Measurements from ENCODE around the gene DNAL1. TPM values are rescaled to one million over a fixed set of nuclear protein-coding genes. Genes with fewer than 3 reads are reported as not detected.
"Not testable (repeated sequence)": the region's sequence is repeated elsewhere in the genome, so short reads cannot be mapped to it uniquely, and the experiment has no call there.

Gene DNAL1
- total RNA-seq, 1 donor from 2014 or later = 5.0 TPM

DNA sequence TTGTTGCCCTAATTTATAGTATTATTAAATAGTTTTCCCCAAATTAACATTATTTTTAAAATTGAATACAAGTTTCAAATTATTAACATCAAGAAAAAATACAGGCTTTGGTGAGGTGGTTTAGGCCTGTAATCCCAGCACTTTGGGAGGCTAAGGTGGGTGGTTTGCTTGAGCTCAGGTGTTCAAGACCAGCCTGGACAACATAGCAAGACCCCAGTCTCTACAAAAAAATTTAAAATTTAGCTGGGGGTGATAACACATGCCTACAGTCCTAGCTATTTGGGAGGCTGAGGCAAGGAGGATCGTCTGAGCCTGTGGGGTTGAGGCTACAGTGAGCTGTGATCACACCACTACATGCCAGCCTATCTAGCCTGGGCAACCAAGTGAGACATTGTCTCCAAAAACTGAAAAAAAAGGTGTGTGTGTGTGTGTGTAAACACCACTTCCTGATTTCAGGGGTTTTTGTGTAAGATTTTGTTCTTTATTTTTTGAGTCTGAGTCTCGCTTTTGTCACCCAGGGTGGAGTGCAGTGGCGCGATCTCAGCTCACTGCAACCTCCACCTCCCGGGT, 3.9 kb upstream of the DNAL1 start:
- DNase-seq = no peak

DNA sequence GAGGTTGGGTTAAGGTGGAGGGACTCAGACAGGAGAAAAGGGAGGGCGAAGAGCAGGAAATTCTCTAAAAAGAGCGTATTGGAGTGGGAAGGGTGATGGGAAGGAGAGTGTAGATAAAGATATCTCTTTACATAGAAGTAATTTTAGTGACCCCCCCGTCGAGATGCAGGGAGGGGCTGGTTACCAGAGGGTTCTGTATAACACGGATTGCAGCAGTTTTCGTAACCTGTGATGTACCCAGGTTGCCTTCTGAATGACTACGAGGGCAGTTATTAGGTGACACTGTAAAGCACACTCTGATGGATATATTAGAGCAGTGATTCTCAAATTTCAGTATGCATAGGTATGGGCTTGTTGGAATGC, 443 bp downstream of the DNAL1 start:
- DNase-seq = no peak

DNA sequence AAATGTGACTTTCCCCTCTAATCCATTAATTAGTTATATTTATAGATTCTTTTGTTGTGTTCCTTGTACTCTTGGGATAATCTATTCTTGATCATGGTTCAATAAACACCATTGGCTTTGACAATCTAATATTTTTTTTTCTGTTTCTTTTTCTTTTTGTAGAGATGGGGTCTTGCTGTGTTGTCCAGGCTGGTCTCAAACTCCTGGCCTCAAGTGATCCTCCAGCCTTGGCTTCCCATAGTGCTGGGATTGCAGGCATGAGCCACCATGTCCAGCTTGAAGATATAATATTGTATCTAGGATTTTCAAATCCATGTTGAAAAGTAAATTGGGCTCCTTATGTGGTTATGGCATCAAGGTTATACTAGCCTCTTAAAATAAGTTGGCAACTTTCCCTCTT, 6.2 kb downstream of the DNAL1 start:
- DNase-seq = no peak

DNA sequence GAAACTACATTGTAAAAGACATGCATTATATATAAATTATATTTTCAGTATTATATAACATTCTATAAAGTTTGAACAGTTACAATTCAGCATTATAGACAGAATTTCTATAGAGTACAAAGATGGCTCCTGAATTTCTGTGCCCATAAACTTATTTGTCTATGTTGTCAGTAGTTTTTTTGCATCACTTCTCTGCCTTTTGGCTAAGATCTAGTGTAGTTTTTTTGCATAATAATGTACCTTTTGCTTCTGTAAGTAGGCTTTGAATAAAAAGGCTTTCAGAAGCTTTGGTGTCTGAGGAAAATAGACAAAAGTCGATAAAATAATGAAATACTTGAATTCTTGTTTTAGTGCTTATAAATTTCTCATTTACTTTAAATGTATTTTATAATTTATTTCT, 11.1 kb downstream of the DNAL1 start:
- DNase-seq = no peak

DNA sequence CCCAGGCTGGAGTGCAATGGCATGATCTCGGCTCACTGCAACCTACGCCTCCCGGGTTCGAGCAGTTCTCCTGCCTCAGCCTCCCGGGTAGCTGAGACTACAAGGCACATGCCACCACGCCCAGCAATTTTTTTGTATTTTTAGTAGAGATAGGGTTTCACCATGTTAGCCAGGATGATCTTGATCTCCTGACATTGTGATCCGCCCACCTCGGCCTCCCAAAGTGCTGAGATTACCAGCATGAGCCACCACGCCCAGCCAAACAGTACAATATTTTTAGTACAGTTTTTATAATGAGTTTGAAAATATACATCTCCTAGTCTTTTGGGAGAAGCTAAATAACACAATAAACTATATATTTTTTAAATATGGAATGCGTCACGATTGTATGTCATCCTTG, 14.4 kb downstream of the DNAL1 start:
- not testable (repeated sequence) for DNase-seq

DNA sequence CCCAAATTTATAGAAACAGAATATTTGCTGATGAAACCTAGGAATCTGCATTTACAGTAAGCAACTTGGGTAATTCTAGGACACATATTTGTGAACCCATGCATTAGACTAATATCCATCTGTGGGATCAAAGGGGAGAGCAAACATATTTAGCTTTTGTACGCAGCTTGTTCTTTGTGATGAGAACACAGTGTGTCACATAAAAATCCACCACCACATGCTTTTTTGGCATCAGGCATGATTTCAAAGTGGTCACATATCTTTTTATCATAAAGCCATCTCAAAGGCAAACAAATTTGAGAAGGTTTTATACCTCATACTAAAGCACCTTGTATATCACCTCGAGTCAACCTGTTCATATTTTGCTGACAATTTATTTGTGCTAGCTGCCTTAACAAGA, 15.7 kb downstream of the DNAL1 start:
- DNase-seq = no peak

DNA sequence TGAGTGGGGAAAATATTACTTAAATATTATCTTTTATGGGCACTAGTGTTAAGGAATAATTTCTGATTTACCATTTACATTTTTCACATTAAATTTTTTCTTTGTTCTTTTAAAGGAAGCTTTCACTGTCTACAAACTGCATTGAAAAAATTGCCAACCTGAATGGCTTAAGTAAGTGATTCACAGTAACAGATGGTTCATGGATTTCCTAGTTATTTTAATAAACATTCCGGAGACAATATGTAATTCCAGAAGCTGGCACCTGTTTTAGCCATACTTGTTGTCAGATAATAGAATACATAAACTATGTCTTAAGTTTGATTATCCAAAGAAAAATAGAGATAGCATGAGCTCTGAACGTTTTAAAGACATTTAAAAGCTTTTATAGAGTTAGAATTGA, 17.1 kb downstream of the DNAL1 start:
- no peak for DNase-seq

DNA sequence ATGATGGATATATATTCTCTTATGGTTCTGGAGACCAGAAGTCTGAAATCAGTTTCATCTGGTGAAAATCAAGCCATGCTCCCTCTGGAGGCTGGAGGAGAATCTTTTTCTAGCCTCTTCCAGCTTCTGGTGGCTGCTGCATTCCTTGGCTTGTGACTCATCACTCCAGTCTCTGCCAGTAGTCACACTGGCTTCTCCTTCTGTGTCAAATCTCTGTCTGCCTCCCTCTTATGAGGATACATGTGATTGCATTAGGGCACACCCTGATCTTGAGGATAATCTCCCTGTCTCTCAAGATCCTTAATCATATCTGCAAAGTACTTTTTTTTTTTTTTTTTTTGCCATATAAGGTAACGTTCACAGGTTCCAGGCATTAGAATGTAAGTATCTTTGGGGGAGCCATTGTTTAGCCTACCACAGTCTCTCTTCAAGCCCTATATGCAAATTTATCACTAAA, 17.7 kb downstream of the DNAL1 start:
- no peak for DNase-seq

DNA sequence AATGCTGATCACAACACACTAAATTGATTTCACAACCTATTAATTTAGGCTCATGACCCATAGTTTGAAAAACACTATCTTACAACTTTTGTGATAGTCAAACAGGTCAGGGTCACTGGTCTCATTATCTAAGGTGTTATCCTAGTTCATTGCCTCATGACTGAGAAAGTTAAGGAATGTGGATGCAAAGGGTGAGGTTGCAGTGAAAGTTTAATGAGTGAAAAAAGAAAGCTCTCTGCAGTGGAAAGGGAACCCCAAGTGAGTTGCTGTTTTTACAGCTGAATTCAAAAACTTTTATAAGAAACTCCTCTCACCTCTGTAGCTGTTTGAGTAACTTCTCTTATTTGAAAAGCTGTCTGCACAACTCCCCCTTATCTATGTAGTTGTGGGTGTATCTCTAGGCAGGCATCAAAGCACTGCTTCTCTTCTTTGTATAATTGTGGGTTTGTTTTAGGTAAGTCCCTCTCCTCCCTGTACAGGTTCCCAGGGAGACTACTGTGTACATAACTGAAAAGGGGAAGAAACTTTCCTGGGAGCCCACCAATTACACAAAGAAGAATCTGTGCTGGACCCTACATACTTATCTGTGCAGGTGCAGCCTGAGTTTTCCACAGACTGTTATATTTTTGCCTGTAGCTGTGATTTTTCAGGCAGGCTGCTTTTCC, 18.9 kb downstream of the DNAL1 start:
- DNase-seq = no peak

DNA sequence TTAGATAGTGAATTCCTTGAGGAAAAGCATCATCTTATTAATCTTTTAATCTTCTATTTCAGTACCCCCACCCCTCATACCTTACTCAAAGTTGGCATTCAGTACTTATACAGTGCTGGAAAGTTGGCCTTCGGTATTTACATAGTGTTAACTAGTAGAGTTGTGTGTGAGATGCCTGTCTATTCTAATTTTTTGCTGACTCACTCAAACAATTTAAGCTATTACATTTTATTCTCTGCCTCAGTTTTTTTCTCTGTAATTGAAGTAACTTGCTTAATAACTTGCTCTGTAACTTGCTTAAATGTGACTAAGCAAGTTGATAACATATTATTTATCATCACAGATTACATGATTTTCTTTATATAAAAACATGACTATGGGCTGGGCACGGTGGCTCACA, 20.3 kb downstream of the DNAL1 start:
- DNase-seq = no peak

DNA sequence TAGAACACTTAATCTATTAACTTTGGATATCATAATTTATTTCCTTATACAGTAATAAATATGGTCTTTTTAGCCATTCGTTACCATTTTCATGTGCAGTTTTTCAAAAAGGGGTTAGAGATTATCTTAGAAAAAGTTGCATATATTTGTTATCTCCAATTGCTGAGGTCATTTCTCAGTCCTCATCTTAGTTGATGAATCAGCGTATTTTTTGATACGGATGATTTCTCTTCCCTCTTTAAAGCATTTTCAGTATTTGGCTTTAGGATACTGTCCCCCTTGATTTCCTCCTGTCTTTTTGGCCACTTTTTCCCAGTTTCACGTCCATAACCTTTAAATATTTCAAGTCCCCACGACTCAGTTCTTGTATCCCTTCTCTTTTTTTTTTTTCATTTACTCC, 21.8 kb downstream of the DNAL1 start:
- no peak for DNase-seq

DNA sequence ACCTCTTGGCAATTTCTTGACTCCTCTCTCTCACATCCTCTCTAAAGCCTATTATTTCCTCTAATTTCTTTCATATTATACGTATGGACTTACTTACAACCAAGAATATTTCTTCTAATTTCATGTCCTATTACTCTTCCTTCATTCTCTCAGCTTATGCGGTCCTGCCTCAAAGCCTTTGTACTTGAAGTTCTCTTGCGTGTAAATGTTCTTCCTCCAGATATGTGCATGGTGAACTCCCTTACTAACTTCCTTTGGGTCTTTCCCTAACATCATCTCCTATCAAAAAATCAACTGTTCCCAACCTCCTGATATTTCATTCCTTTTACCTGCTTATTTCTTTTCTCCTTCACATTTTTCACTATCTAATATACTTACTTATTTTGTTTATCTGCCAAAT, 23.1 kb downstream of the DNAL1 start:
- no peak for DNase-seq

DNA sequence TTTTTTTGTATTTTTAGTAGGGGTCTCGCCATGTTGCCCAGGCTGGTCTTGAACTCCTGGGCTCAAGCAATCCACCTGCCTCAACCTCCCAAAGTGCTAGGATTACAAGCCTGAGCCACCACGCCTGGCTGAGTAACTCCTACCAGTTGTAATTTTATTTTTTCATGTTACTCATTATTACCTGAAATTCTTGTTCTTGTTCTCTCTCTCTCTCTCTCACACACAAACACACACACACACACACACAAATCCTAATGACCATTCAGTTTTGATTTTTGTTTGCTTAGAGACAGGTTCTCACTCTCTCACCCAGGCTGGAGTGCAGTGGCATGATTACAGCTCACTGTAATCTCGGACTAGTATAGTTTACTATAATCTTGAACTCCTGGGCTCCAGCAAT, 30.2 kb downstream of the DNAL1 start:
- DNase-seq = no peak

DNA sequence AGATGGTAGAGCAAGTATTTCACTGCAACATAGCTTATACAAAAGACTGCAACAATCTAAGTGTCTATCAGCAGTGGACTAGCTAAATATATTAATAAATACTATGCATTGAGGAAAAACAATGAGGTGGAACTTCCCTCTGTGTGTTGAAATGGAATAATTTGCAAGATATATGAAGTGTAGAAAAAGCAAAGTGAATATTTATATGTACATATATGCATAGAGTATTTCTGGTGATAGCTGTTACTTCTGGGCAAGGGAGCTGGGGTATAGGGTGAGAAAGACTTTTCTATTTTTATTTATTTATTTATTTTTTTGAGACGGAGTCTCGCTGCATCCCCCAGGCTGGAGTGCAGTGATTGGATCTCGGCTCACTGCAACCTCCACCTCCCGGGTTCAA, 33.9 kb downstream of the DNAL1 start:
- DNase-seq = no peak

DNA sequence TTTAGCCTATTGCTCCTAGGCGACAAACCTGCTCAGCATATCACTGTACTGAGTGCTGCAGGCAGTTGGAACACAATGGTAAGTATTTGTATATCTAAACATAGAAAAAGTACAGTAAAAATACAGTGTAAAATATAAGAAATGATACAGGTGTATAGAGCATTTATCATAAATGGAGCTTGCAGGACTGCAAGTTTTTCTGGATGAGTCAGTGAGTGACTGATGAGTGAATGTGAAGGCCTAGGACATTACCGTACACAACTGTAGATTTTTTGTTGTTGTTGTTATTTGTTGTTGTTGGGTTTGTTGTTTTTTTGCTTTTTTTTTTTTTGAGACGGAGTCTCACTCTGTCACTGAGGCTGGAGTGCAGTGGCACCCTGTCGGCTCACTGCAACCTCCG, 36.0 kb downstream of the DNAL1 start:
- DNase-seq = no peak

DNA sequence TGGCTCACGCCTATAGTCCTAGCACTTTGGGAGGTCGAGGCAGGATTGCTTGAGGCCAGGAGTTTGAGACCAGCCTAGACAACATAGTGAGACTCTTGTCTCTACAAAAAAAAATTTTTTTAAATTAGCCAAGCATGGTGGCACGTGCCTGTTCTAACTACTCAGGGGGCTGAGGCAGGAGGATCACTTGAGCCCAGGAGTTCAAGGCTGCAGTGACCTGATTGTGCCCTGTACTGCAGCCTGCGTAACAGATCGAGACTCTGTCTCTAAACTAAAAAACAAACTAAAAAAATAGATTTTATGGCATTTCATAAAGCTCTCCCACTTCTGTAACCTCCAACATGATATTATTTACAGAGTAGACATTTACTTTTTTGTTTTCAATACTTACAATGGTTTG, 39.8 kb downstream of the DNAL1 start:
- no peak for DNase-seq

DNA sequence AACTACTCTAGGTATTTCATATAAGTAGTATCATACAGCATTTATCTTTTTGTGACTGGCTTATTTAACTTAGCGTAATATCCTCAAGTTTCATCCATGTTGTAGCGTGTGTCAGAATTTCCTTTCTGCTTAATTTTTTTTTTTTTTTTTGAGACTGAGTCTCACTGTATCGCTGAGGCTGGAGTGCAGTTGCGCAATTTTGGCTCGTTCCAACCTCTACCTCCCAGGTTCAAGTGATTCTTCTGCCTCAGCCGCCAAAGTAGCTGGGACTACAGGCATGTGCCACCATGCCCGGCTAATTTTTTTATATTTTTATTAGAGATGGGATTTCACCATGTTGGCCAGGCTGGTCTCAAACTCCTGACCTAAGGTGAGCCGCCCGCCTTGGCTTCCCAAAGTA, 40.5 kb downstream of the DNAL1 start:
- DNase-seq = no peak

DNA sequence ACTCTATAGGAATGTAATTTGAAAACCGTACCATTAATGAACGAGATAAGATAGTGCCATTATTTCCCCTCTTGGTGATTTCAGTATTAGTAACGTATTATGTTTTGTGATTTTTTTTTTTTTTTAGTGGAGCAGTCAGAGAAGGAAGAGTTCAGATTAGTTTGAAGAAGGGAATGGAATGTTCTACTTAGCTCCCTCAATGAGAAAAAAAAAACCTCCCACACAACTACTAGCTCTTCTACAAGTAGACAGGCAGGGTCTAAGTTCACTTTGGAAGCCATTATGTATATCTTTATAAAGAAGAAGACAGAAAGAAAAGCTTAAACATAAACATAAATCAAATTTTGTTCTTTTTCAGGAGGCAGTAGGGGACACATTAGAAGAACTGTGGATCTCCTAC, 42.1 kb downstream of the DNAL1 start:
- DNase-seq = no peak

DNA sequence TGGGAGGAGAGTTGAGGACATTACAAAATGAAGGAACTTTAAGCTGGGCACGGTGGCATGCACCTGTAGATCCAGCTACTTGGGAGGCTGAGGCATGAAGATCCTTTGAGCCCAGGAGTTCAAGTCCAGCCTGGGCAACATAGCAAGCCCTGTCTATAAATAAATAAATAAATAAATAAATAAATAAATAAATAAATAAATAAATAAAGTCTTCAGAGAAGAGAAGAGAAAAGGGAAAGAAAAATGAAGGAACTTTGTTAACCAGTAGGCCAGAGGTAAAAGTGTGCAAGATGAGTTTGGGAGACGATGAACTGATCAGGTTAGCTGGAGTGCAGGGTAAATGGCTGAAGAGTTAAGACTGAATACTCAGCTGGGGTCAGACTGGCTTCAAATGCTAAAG, 49.3 kb downstream of the DNAL1 start:
- no peak for DNase-seq

DNA sequence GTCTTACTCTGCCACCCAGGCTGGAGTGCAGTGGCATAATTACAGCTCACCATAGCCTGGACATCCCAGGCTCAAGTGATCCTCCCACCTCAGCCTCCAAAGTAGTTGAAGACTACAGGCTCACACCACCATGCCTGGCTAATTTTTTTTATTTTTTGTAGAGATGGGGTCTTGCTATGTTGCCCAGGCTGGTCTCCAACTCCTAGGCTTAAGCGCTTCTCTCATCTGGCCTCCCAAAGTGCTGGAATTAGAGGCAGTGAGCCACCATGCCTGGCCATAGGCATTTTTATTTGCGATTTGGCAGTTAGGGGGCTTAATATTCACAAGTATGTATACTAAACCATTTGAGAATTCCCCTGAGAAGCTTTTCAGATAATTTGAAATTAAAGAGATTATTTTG, 50.3 kb downstream of the DNAL1 start:
- no peak for DNase-seq

DNA sequence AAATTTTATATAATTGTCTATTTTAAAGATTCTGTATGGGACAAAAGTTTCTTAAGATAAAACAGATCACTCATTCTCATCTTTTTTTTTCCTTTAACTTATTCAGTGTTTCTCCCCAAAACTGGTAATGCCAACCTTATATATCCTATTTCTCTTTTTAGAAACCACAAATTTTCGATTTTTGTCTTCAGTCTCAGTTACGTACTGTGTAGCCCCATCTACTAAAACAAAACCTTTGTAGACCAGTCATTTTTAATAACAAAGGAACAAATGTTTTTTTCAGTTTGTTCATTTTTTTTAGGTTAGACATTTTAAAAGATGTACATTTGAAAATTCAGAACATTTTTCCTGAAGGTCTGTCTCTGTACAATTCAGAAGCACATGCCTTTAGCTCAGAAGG, 51.2 kb downstream of the DNAL1 start:
- DNase-seq = no peak

DNA sequence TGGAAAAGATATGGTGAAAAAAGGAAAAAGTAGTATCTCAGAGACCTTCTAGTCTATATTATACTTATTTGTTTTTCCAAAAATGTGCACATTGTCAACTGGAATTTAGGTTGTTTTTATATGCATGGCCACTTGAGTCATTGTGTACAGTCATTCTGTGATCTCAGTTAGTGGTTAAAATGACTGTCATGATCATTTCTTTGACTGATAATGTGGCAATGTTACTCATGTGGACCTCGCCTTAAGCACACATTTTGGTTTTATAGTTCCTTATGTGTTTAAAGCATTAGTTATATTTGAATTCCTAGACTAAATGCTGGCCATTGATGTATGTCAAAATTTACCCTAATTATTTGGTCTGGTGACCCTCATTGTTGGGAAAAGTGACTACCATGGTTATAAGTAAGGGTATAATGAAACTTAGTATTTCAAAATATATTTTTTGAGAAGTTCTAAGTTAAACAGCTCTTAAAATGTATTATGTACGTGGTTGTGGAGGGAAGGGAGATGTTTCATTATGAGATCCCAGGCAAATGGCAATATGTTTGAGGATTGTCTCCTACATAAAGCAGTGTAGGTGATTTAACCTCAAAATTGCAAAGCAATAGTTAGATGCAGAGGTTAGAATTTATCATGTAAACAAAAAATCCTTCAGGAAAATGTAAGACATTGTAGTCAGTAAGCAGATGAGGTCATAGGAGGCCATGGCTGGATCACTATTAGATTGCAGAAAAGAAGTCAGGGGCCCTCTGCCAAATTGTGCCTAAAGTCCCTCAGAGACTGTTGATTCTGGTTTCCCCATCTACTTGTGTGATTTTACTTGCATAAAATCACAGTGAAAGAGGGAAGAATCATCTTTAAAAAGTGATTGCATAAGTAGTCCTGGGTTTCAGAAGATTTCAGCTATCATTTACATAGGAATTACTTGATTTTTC, 51.9 kb downstream of the DNAL1 start:
- DNase-seq = no peak

DNA sequence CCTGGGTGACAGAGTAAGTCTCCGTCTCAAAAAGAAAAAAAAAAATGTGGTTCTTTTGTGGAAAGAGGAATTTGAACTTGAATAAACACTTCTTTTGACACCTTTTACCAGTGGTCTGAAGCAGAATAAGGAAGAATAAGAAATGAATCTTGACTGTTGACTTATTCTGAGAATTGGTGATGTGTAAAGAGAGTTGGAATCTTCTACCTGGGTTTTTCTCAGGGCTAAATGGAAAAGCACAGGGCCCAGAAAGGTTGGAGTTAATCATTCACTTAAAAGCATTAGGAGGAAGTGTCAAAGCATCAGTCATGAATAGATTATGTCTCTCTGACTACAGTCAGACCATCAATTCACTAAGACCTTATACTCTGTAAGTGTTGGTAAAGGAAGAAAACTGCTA, 55.5 kb downstream of the DNAL1 start:
- no peak for DNase-seq

DNA sequence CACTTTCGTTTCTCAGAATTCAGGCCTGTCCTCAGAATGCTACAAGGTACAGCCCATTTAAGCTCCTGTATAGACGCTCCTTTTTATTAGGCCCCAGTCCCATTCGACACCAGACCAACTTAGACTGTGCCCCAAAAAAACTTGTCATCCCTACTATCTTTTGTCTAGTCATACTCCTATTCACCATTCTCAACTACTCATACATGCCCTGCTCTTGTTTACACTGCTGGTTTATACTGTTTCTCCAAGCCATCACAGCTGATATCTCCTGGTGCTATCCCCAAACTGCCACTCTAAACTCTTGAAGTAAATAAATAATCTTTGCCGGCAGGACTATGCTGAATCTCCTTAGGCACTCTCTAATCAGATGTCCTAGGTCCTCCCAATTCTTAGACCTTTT, 63.3 kb downstream of the DNAL1 start:
- not testable (repeated sequence) for DNase-seq

Measured in skin of body (tissue), 2 donors.